Airway epithelial cell (primary cell): ENCODE results near the gene ANKRD22. TPM values are rescaled to one million over a fixed set of nuclear protein-coding genes. Genes with fewer than 3 reads are reported as not detected.

Source experiments
- total RNA-seq: library from RNA; depleted of rRNA; stranded (reverse); fragments of >200 nt; gene quantifications from 2 replicates; pipeline ENCODE4 v1.2.3, GENCODE V29; 2015

The ANKRD22 gene
- total RNA-seq, result 11.2 and 15.9 TPM in 2 replicates

GRCh38 chr10:88851706-88852105, at the start of gene ANKRD22:
Gene ANKRD22 (minus strand): TSS chr10:88851844. CDS start chr10:88851607, 237 bp downstream.

GRCh38 chr10:88879534-88880281, 28.1 kb upstream of the ANKRD22 start, which contains the start of gene STAMBPL1:
Gene STAMBPL1 (plus strand): TSS chr10:88880245. CDS start chr10:88901709, 21,464 bp downstream.

GRCh38 chr10:88802523-88803285, 48.9 kb downstream of the ANKRD22 start, which contains the start of gene LIPM:
Gene LIPM (plus strand): TSS chr10:88802730. CDS start chr10:88802897, 167 bp downstream.

Other genes starting within 250 kb of the ANKRD22 start
- gene LIPF, start 187.4 kb downstream of the ANKRD22 start, total RNA-seq, result not detected in 2 replicates
- gene LIPK, start 145.6 kb downstream of the ANKRD22 start, total RNA-seq, result 1.4 and 1.9 TPM in 2 replicates
- 0.42 and 0.93 TPM in 2 replicates for gene LIPN, start 91.8 kb downstream of the ANKRD22 start, total RNA-seq
- 0.14 TPM in 1 of 2 replicates, not detected in the other for gene LIPM, start 49.1 kb downstream of the ANKRD22 start, total RNA-seq
- 7.3 and 9.0 TPM in 2 replicates for gene STAMBPL1, start 28.4 kb upstream of the ANKRD22 start, total RNA-seq
- gene ACTA2, start 100.9 kb upstream of the ANKRD22 start, total RNA-seq, result 19.7 and 20.5 TPM in 2 replicates
- 13.7 and 16.3 TPM in 2 replicates for gene FAS, start 139.0 kb upstream of the ANKRD22 start, total RNA-seq